HEK293 (cell line): ENCODE measurements around the gene KPNA1.

Source experiments
- CTCF ChIA-PET: fragments of 350-600 bp; formaldehyde crosslinking; extraction: SDS; loops from one replicate; lab custom pipeline; 2021; ENCODE audit warnings: antibody characterized with exemption; lab: Yijun Ruan, JAX
- POLR2A ChIA-PET: fragments of 300-600 bp; formaldehyde crosslinking; extraction: SDS; loops from one replicate; lab custom pipeline; 2020; ENCODE audit warnings: antibody characterized with exemption, inconsistent platforms; lab: Yijun Ruan, JAX
- H3K27ac ChIP-seq: fragments of 200-500 bp; sonication (Bioruptor generic); 2 replicates; pipeline ENCODE4 v1.5.1; 2014; ENCODE audit warnings: low read depth, low read length, control low read depth, inconsistent platforms; ENCODE audit errors: extremely low read depth
- H3K36me3 ChIP-seq, 2 experiments: fragments of 200-500 bp in 1 of 2; sonication (Bioruptor generic) in 1 of 2; 1 replicate in 1 of 2; 2 replicates in 1 of 2; pipeline ENCODE4 v1.5.1; 2014 to 2017; ENCODE audit warnings: inconsistent platforms in 2 of 2, low read length in 2 of 2; ENCODE audit not compliant: control insufficient read depth in 2 of 2, insufficient read depth in 1 of 2
- H3K4me1 ChIP-seq: fragments of 200-500 bp; sonication (Bioruptor generic); 2 replicates; pipeline ENCODE4 v1.5.1; 2014; ENCODE audit warnings: mild to moderate bottlenecking, low read length, inconsistent platforms; ENCODE audit not compliant: control insufficient read depth, insufficient read depth
- H3K4me3 ChIP-seq: 2 replicates; pipeline ENCODE4 v1.5.1; 2011; ENCODE audit warnings: low read depth, mild to moderate bottlenecking, control low read depth, low read length, moderate library complexity
- H3K9me3 ChIP-seq: fragments of 200-500 bp; sonication (Bioruptor generic); 2 replicates; pipeline ENCODE4 v1.5.1; 2014; ENCODE audit warnings: low read depth, low read length, inconsistent platforms; ENCODE audit not compliant: control insufficient read depth, insufficient read depth
- ATF2 ChIP-seq: fragments of 450-650 bp; formaldehyde crosslinking; IDR thresholded peaks from 2 replicates; pipeline ENCODE4 v1.5.1; 2016; ENCODE audit warnings: missing biosample characterization, missing genetic modification characterization, low read depth
- FEZF1 ChIP-seq: fragments of 450-650 bp; formaldehyde crosslinking; IDR thresholded peaks from 2 replicates; pipeline ENCODE4 v1.5.1; 2016; ENCODE audit warnings: missing biosample characterization, missing genetic modification characterization
- HOXC10 ChIP-seq: sonication (generic); formaldehyde crosslinking; IDR thresholded peaks from 2 replicates; pipeline ENCODE4 v1.8.1; 2023; ENCODE audit warnings: mild to moderate bottlenecking, missing genetic modification reagents
- KLF1 ChIP-seq: fragments of 450-650 bp; formaldehyde crosslinking; IDR thresholded peaks from 2 replicates; pipeline ENCODE4 v1.5.1; 2016; ENCODE audit warnings: missing biosample characterization, missing genetic modification characterization
- KLF16 ChIP-seq: fragments of 450-650 bp; formaldehyde crosslinking; IDR thresholded peaks from 2 replicates; pipeline ENCODE4 v1.5.1; 2017; ENCODE audit warnings: missing biosample characterization, missing genetic modification characterization
- MZF1 ChIP-seq: fragments of 450-650 bp; formaldehyde crosslinking; IDR thresholded peaks from 2 replicates; pipeline ENCODE4 v1.5.1; 2017; ENCODE audit warnings: missing biosample characterization, missing genetic modification characterization, borderline replicate concordance
- ZBTB44 ChIP-seq: fragments of 450-650 bp; IDR thresholded peaks from 2 replicates; pipeline ENCODE4 v1.5.1; 2018; ENCODE audit warnings: missing biosample characterization, mild to moderate bottlenecking, missing genetic modification characterization
- ZFHX2 ChIP-seq: fragments of 450-650 bp; formaldehyde crosslinking; conservative IDR thresholded peaks from 2 replicates; pipeline ENCODE4 v1.5.1; 2016; ENCODE audit warnings: missing biosample characterization, missing genetic modification characterization
- ZFP3 ChIP-seq: fragments of 450-650 bp; formaldehyde crosslinking; IDR thresholded peaks from 2 replicates; pipeline ENCODE4 v1.5.1; 2016; ENCODE audit warnings: low read depth, missing biosample characterization, missing genetic modification characterization
- ZFP37 ChIP-seq: fragments of 450-650 bp; formaldehyde crosslinking; IDR thresholded peaks from 2 replicates; pipeline ENCODE4 v1.5.1; 2016; ENCODE audit warnings: missing biosample characterization, missing genetic modification characterization
- ZNF148 ChIP-seq: fragments of 450-650 bp; formaldehyde crosslinking; IDR thresholded peaks from 2 replicates; pipeline ENCODE4 v1.5.0; 2017; ENCODE audit warnings: missing biosample characterization, missing genetic modification characterization, borderline replicate concordance
- ZNF157 ChIP-seq: fragments of 450-650 bp; formaldehyde crosslinking; IDR thresholded peaks from 2 replicates; pipeline ENCODE4 v1.5.1; 2016; ENCODE audit warnings: missing biosample characterization, missing genetic modification characterization
- ZNF184 ChIP-seq: fragments of 450-650 bp; IDR thresholded peaks from 2 replicates; pipeline ENCODE4 v1.5.1; 2018; ENCODE audit warnings: missing biosample characterization, mild to moderate bottlenecking, missing genetic modification characterization
- ZNF239 ChIP-seq: fragments of 450-650 bp; formaldehyde crosslinking; IDR thresholded peaks from 2 replicates; pipeline ENCODE4 v1.5.1; 2016; ENCODE audit warnings: missing biosample characterization, missing genetic modification characterization
- ZNF449 ChIP-seq: fragments of 450-650 bp; formaldehyde crosslinking; IDR thresholded peaks from 2 replicates; pipeline ENCODE4 v1.5.1; 2017; ENCODE audit warnings: missing biosample characterization, mild to moderate bottlenecking, missing genetic modification characterization, moderate library complexity
- ZNF670 ChIP-seq: fragments of 450-650 bp; formaldehyde crosslinking; IDR thresholded peaks from 2 replicates; pipeline ENCODE4 v1.5.1; 2016; ENCODE audit warnings: missing biosample characterization, missing genetic modification characterization, low read depth
- ZNF76 ChIP-seq: fragments of 450-650 bp; formaldehyde crosslinking; IDR thresholded peaks from 2 replicates; pipeline ENCODE4; 2016; ENCODE audit warnings: low read depth, missing biosample characterization, missing genetic modification characterization, borderline replicate concordance
- ZSCAN30 ChIP-seq: fragments of 450-650 bp; IDR thresholded peaks from 2 replicates; pipeline ENCODE4 v1.5.1; 2018; ENCODE audit warnings: missing biosample characterization, mild to moderate bottlenecking, missing genetic modification characterization, moderate library complexity

Gene KPNA1

GRCh38 chr3:122498152-122498551 lies 16.6 kb downstream of the KPNA1 start (continued):
- TF ChIP-seq ATF2 (tag by site-specific recombination) (no peak), ZNF148 (tag by site-specific recombination) (no peak), ZNF239 (tag by site-specific recombination) (no peak), ZNF449 (no peak), KLF1 (tag by site-specific recombination) (no peak)

GRCh38 chr3:122497425-122497824 lies 17.3 kb downstream of the KPNA1 start:
- H3K4me3 ChIP-seq, result no peak overlapping the region
- no peaks in the 10 kb centered on the region; the same call in 1 of the 2 replicates for H3K4me1 ChIP-seq
- peaks cover 14 to 32% of the 10 kb centered on the region in 2 experiments for H3K36me3 ChIP-seq
- CTCF ChIA-PET, result no interaction called here
- POLR2A ChIA-PET, result no interaction called here
- TF ChIP-seq FEZF1 (tag by site-specific recombination), result peak; percentile 33
- peak; percentile 66; the same call in 1 of the 2 replicates for TF ChIP-seq MZF1 (tag by site-specific recombination)
- no peak for TF ChIP-seq ZFP3
- TF ChIP-seq ZSCAN30 (tag by site-specific recombination), result no peak
- TF ChIP-seq ZNF184 (tag by site-specific recombination), result 0 out of 2 replicates have a peak, but pooled peaks have one; percentile 36
- TF ChIP-seq ZFP37, result no peak
- TF ChIP-seq ZNF670 (tag by site-specific recombination), result no peak
- no peak for TF ChIP-seq HOXC10
- TF ChIP-seq ZNF76 (tag by site-specific recombination), result no peak
- no peak for TF ChIP-seq ZNF157
- TF ChIP-seq KLF16 (tag by site-specific recombination), result no peak
- 0 out of 2 replicates have a peak, but pooled peaks have one; percentile 28 for TF ChIP-seq ZBTB44 (tag by site-specific recombination)
- TF ChIP-seq ZFHX2 (tag by site-specific recombination), result 0 out of 2 replicates have a peak, but pooled peaks have one; percentile 11
- H3K9me3 ChIP-seq, result no peaks in the 10 kb centered on the region
- no peak overlapping the region for H3K27ac ChIP-seq
